ENCODE data around the gene MXD3.

DNA sequence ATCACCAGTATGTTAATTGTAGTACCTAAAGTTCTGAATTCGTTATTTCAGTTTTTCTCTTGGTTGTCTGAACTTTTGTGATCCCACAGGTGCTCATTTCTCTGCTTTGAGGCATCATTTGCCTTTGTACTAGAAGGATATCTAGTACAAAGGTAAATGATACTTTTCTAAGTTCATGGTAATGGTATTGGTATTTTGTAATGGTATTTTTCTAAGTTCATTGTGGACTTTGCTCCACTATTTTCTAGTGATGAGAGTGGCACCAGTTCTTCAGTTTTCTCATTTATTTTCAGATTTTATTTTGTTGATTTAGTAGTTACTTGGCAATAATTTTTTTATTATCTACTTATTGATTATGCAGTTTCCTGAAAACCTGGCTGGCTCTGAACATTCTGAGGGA, 50.2 kb downstream of the MXD3 start:
- TF ChIP-seq STAT1 (IDR thresholded peaks at IDR 0.05; ENCODE audit: unreplicated experiment) (no peak), EZH2 (IDR thresholded peaks at IDR 0.05; ENCODE audit: low read depth, unreplicated experiment) (no peak), POLR2AphosphoS5 (IDR thresholded peaks at IDR 0.05; ENCODE audit: low read depth) (no peak), CREB1 (CRISPR knock-in tag; IDR thresholded peaks at IDR 0.05; ENCODE audit: low read depth) (no peak), NANOG (IDR thresholded peaks at IDR 0.05; ENCODE audit: borderline replicate concordance) (no peak), JUNB (IDR thresholded peaks at IDR 0.05; ENCODE audit: unreplicated experiment) (no peak)
- TF ChIP-seq, protein P1, sequence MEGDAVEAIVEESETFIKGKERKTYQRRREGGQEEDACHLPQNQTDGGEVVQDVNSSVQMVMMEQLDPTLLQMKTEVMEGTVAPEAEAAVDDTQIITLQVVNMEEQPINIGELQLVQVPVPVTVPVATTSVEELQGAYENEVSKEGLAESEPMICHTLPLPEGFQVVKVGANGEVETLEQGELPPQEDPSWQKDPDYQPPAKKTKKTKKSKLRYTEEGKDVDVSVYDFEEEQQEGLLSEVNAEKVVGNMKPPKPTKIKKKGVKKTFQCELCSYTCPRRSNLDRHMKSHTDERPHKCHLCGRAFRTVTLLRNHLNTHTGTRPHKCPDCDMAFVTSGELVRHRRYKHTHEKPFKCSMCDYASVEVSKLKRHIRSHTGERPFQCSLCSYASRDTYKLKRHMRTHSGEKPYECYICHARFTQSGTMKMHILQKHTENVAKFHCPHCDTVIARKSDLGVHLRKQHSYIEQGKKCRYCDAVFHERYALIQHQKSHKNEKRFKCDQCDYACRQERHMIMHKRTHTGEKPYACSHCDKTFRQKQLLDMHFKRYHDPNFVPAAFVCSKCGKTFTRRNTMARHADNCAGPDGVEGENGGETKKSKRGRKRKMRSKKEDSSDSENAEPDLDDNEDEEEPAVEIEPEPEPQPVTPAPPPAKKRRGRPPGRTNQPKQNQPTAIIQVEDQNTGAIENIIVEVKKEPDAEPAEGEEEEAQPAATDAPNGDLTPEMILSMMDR (conservative IDR thresholded peaks at IDR 0.05; ENCODE audit: low read depth in 2 of 2) = no peak
- TF ChIP-seq, protein P2, sequence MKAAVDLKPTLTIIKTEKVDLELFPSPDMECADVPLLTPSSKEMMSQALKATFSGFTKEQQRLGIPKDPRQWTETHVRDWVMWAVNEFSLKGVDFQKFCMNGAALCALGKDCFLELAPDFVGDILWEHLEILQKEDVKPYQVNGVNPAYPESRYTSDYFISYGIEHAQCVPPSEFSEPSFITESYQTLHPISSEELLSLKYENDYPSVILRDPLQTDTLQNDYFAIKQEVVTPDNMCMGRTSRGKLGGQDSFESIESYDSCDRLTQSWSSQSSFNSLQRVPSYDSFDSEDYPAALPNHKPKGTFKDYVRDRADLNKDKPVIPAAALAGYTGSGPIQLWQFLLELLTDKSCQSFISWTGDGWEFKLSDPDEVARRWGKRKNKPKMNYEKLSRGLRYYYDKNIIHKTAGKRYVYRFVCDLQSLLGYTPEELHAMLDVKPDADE (IDR thresholded peaks at IDR 0.05) = no peak
- TF ChIP-seq, protein P3, sequence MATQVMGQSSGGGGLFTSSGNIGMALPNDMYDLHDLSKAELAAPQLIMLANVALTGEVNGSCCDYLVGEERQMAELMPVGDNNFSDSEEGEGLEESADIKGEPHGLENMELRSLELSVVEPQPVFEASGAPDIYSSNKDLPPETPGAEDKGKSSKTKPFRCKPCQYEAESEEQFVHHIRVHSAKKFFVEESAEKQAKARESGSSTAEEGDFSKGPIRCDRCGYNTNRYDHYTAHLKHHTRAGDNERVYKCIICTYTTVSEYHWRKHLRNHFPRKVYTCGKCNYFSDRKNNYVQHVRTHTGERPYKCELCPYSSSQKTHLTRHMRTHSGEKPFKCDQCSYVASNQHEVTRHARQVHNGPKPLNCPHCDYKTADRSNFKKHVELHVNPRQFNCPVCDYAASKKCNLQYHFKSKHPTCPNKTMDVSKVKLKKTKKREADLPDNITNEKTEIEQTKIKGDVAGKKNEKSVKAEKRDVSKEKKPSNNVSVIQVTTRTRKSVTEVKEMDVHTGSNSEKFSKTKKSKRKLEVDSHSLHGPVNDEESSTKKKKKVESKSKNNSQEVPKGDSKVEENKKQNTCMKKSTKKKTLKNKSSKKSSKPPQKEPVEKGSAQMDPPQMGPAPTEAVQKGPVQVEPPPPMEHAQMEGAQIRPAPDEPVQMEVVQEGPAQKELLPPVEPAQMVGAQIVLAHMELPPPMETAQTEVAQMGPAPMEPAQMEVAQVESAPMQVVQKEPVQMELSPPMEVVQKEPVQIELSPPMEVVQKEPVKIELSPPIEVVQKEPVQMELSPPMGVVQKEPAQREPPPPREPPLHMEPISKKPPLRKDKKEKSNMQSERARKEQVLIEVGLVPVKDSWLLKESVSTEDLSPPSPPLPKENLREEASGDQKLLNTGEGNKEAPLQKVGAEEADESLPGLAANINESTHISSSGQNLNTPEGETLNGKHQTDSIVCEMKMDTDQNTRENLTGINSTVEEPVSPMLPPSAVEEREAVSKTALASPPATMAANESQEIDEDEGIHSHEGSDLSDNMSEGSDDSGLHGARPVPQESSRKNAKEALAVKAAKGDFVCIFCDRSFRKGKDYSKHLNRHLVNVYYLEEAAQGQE (IDR thresholded peaks at IDR 0.05; ENCODE audit: unreplicated experiment) = no peak
- TF ChIP-seq, protein P4, sequence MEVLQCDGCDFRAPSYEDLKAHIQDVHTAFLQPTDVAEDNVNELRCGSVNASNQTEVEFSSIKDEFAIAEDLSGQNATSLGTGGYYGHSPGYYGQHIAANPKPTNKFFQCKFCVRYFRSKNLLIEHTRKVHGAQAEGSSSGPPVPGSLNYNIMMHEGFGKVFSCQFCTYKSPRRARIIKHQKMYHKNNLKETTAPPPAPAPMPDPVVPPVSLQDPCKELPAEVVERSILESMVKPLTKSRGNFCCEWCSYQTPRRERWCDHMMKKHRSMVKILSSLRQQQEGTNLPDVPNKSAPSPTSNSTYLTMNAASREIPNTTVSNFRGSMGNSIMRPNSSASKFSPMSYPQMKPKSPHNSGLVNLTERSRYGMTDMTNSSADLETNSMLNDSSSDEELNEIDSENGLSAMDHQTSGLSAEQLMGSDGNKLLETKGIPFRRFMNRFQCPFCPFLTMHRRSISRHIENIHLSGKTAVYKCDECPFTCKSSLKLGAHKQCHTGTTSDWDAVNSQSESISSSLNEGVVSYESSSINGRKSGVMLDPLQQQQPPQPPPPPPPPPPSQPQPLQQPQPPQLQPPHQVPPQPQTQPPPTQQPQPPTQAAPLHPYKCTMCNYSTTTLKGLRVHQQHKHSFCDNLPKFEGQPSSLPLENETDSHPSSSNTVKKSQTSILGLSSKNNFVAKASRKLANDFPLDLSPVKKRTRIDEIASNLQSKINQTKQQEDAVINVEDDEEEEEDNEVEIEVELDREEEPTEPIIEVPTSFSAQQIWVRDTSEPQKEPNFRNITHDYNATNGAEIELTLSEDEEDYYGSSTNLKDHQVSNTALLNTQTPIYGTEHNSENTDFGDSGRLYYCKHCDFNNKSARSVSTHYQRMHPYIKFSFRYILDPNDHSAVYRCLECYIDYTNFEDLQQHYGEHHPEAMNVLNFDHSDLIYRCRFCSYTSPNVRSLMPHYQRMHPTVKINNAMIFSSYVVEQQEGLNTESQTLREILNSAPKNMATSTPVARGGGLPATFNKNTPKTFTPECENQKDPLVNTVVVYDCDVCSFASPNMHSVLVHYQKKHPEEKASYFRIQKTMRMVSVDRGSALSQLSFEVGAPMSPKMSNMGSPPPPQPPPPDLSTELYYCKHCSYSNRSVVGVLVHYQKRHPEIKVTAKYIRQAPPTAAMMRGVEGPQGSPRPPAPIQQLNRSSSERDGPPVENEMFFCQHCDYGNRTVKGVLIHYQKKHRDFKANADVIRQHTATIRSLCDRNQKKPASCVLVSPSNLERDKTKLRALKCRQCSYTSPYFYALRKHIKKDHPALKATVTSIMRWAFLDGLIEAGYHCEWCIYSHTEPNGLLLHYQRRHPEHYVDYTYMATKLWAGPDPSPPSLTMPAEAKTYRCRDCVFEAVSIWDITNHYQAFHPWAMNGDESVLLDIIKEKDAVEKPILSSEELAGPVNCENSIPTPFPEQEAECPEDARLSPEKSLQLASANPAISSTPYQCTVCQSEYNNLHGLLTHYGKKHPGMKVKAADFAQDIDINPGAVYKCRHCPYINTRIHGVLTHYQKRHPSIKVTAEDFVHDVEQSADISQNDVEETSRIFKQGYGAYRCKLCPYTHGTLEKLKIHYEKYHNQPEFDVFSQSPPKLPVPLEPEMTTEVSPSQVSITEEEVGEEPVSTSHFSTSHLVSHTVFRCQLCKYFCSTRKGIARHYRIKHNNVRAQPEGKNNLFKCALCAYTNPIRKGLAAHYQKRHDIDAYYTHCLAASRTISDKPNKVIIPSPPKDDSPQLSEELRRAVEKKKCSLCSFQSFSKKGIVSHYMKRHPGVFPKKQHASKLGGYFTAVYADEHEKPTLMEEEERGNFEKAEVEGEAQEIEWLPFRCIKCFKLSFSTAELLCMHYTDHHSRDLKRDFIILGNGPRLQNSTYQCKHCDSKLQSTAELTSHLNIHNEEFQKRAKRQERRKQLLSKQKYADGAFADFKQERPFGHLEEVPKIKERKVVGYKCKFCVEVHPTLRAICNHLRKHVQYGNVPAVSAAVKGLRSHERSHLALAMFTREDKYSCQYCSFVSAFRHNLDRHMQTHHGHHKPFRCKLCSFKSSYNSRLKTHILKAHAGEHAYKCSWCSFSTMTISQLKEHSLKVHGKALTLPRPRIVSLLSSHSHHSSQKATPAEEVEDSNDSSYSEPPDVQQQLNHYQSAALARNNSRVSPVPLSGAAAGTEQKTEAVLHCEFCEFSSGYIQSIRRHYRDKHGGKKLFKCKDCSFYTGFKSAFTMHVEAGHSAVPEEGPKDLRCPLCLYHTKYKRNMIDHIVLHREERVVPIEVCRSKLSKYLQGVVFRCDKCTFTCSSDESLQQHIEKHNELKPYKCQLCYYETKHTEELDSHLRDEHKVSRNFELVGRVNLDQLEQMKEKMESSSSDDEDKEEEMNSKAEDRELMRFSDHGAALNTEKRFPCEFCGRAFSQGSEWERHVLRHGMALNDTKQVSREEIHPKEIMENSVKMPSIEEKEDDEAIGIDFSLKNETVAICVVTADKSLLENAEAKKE (CRISPR knock-in tag; IDR thresholded peaks at IDR 0.05) = no peak

Measured in GM23338 (cell line).